C4-2B (cell line): ENCODE measurements around the gene PBX4.

ENCODE experiments used
- H3K27ac ChIP-seq: fragments of 450-650 bp; 2 replicates; pipeline ENCODE4 v1.5.1; 2017
- CTCF ChIP-seq: fragments of 450-650 bp; conservative IDR thresholded peaks from 2 replicates; pipeline ENCODE4 v1.5.1; 2017; ENCODE audit warnings: mild to moderate bottlenecking
- ZFX ChIP-seq: fragments of 450-650 bp; IDR thresholded peaks from 2 replicates; pipeline ENCODE4 v1.6.1; 2017

The PBX4 gene

GRCh38 chr19:19529783-19530422, 88.6 kb downstream of the PBX4 start:
- H3K27ac ChIP-seq: no peak overlapping the region

GRCh38 chr19:19528721-19529490, 89.6 kb downstream of the PBX4 start, which contains the start of gene YJEFN3:
Gene YJEFN3 (plus strand): TSS chr19:19528911. CDS start chr19:19528933, 22 bp downstream.
- TF ChIP-seq ZFX: no peak
- no peak for TF ChIP-seq CTCF
- H3K27ac ChIP-seq: no peak within 1 kb of the TSS

More at GRCh38 chr19:19529783-19530422, 88.6 kb downstream of the PBX4 start:
- TF ChIP-seq ZFX (no peak), CTCF (no peak)

GRCh38 chr19:19527674-19528625, 90.5 kb downstream of the PBX4 start:
- no peak overlapping the region for H3K27ac ChIP-seq
- no peak for TF ChIP-seq ZFX
- no peak for TF ChIP-seq CTCF

GRCh38 chr19:19527371-19527656, 91.2 kb downstream of the PBX4 start:
- H3K27ac ChIP-seq: no peak overlapping the region
- no peak for TF ChIP-seq ZFX
- TF ChIP-seq CTCF: no peak

- TF ChIP-seq CTCF (no peak), ZFX (no peak)
- H3K27ac ChIP-seq: no peak overlapping the region
Observed at GRCh38 chr19:19526581-19527370, 91.7 kb downstream of the PBX4 start.

- TF ChIP-seq CTCF (no peak), ZFX (no peak)
- no peak overlapping the region for H3K27ac ChIP-seq
Observed at GRCh38 chr19:19525611-19526380, 92.7 kb downstream of the PBX4 start.
